Measurements from ENCODE around the gene CLDN1. TPM values are rescaled to one million over a fixed set of nuclear protein-coding genes. Genes with fewer than 3 reads are reported as not detected.

Gene CLDN1
- total RNA-seq, 4 donors from 2014 or later: 2.7 to 184 (median 58.3) TPM

DNA sequence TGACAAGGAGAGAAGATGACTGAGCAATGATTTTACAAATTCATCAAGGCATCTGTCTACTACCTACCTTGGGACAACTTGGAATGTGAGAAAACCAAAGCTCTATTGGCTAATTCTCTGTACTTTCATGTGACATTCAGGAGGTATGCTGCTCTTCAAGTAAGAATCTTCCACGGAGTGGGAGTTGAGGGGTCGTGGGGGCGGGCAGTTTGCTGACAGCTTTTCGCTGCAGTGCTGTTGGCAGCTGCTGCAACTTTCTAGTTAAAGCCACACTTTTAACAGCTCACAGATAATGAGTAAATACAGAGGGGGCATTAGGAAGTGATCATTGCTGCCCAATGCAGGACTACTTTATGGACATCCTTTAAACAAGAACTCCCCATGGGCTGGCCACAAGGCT, 22.3 kb downstream of the CLDN1 start:
- ATAC-seq (ENCODE audit: low FRiP score) (no peak), DNase-seq (ENCODE audit: low spot score) (no peak)
- TF ChIP-seq, protein P1, sequence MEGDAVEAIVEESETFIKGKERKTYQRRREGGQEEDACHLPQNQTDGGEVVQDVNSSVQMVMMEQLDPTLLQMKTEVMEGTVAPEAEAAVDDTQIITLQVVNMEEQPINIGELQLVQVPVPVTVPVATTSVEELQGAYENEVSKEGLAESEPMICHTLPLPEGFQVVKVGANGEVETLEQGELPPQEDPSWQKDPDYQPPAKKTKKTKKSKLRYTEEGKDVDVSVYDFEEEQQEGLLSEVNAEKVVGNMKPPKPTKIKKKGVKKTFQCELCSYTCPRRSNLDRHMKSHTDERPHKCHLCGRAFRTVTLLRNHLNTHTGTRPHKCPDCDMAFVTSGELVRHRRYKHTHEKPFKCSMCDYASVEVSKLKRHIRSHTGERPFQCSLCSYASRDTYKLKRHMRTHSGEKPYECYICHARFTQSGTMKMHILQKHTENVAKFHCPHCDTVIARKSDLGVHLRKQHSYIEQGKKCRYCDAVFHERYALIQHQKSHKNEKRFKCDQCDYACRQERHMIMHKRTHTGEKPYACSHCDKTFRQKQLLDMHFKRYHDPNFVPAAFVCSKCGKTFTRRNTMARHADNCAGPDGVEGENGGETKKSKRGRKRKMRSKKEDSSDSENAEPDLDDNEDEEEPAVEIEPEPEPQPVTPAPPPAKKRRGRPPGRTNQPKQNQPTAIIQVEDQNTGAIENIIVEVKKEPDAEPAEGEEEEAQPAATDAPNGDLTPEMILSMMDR (IDR thresholded peaks at IDR 0.05): no peak

DNA sequence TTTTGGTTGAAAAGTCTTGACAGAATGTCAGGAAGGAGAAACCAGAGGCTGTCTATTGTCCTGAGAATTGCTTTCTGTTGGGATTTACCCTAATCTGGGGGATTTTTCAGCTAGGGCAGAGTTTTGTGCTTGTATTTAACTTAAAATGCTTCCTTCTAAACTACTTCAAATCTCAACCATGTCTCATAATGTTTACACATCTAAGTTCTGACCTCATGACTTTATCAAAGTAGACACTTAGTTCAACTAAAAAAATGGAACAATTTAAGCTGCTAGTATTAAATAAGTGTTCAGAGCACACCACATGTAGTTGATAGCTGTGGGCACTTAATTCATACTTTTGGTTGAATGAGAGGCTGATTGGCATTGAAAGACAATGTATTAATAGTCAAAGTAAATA, 28.2 kb downstream of the CLDN1 start:
- ATAC-seq (ENCODE audit: low FRiP score): no peak
- TF ChIP-seq, protein P1 (IDR thresholded peaks at IDR 0.05): no peak
- DNase-seq (ENCODE audit: low spot score): no peak

DNA sequence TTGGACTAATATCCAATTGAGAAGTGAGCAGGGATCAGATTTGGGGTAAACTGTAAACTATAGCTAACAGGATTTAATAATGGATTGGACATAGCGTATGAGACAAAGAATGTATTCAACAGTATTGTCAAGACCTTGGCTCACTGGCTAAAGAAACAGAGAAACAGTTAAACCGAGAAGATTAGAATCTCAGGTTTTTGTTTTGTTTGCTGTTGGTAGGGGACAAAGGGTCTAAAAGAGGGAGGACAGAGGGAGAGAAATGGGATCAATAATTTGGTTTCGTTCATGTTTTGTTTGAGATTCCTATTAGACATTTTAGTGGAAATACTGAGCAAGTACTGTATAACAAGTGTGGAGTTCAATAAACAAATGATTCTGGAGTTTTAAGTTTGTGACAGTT, 28.6 kb downstream of the CLDN1 start:
- TF ChIP-seq, protein P1 (IDR thresholded peaks at IDR 0.05): no peak
- no peak for DNase-seq (ENCODE audit: low spot score)
- no peak for ATAC-seq (ENCODE audit: low FRiP score)

DNA sequence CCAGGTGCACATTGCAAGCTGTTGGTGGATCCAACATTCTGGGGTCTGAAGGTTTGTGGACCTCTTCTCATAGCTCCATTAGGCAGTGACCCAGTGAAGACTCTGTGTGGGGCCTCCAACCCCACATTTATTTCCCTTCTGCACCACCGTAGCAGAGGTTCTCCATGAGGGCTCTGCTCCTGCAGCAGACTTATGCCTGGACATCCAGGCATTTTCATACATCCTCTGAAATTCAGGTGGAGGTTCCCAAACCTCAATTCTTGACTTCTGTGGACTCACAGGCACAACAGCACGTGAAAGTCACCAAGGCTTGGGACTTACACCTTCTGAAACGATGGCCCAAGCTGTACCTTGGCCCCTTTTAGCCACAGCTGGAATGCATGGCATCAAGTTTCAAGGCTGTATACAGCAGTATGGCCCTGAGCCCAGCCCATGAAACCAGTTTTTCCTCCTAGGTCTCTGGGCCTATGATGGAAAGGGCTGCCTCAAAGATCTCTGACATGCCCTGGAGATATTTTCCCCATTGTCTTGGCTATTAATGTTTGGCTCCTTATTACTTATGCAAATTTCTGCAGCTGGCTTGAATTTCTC, 30.2 kb downstream of the CLDN1 start:
- no peak for DNase-seq (ENCODE audit: low spot score)
- TF ChIP-seq, protein P1 (IDR thresholded peaks at IDR 0.05): no peak
- no peak for ATAC-seq (ENCODE audit: low FRiP score)

DNA sequence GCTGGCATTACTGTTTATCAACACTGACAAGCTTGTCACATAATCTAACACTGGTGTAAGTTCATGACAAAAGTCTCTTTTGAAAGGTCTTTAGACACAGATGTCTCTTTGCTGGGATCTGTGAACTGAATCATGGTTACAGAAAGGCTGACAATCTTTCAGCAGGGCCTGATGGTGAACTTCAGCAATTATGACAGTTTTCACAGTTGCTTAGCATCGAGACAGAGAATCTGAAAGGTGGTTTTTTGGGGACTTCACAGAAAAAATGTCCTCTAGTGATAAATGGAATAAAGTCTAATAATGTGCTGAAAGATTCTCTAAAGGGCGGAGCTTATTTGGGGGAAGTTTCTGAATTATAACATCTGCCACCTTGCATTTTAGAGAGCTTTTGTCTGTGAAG, 32.3 kb downstream of the CLDN1 start:
- TF ChIP-seq, protein P1 (IDR thresholded peaks at IDR 0.05): no peak
- no peak for DNase-seq (ENCODE audit: low spot score)
- no peak for ATAC-seq (ENCODE audit: low FRiP score)

DNA sequence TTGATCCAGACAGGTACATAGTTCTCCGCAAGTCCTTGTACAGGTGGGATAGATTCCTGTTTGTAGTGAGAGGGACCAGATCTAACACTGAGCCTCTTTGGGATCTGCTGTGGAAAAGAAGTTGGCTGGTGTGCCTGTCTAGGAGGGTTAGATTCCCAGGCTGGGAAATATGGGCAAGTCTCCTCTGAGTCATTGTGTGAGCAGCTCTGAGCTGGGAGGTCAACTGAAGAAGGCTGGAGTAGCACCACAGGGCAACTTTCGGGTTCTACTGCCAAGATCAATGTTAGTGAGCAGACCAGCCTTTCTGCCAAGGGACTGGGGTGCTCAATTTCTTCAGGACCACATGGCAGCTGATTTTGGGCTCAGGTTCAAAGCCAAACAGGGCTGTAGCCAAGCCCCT, 33.4 kb downstream of the CLDN1 start:
- no peak for DNase-seq (ENCODE audit: low spot score)
- ATAC-seq (ENCODE audit: low FRiP score): no peak
- TF ChIP-seq, protein P1 (IDR thresholded peaks at IDR 0.05): no peak

DNA sequence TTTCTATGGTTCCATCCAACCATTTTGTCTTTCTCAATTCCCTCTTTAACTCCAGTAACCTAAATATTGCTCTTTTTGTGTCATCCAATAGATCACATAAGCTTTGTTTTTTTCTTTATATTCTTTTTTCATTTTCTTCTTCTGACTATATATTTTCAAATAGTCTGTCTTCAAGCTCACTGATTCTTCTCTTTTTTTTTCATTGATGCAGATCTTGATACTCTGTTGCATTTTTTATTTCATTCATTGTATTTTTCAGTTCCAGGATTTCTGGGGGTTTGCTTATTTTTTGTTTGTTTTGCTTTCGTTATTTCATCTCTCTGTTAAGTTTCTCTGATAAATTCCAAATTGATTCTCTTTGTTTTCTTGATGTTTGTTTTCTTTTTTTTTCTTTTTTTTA, 36.2 kb downstream of the CLDN1 start:
- DNase-seq (ENCODE audit: low spot score): no peak
- ATAC-seq (ENCODE audit: low FRiP score): no peak
- TF ChIP-seq, protein P1 (IDR thresholded peaks at IDR 0.05): no peak

Data from omental fat pad (tissue), 4 donors.